Measurements from ENCODE around the gene MTA1.

MTA1 gene

GRCh38 chr14:105480199-105480746 is 60.6 kb downstream of the MTA1 start:
- peaks cover 0 to 6% (median 0%) of the 10 kb centered on the region in 4 experiments for H3K36me3 ChIP-seq (ENCODE audit: control insufficient read depth in 4 of 4, insufficient read depth in 4 of 4, low read length in 3 of 4)
- H3K27ac ChIP-seq (ENCODE audit: insufficient read depth in 1 of 2, low read depth in 1 of 2, low read length in 2 of 2, poor library complexity in 1 of 2, severe bottlenecking in 2 of 2) = peak overlapping the region in 1 of 2 experiments; percentile 97
- DNase-seq = no peak
- H3K27me3 ChIP-seq (replicated peaks in 2 of 5; ENCODE audit: control insufficient read depth in 4 of 5, insufficient read depth in 5 of 5, low read length in 4 of 5) = peaks cover 0 to 58% (median 19%) of the 10 kb centered on the region in 5 experiments
- ChIA-PET POLR2A (interaction anchor here (2.2 kb wide), 1 partner anchor 10 kb away, joined by 23 read pairs; the partner anchor contains the start of gene TEDC1), CTCF (interaction anchor here (0.7 to 7.4 kb wide), 13 partner anchors 9 to 139 kb away, joined by 3 to 77 read pairs (median 4); no protein-coding TSS in a partner anchor)
- no peaks in the 10 kb centered on the region for H3K9me3 ChIP-seq (ENCODE audit: control extremely low read depth in 1 of 5, control insufficient read depth in 4 of 5, insufficient read depth in 2 of 5, low read depth in 1 of 5, low read length in 4 of 5)
- H3K4me3 ChIP-seq (ENCODE audit: control insufficient read depth in 1 of 7, extremely low read depth in 1 of 7, insufficient read depth in 4 of 7, low read depth in 2 of 7, low read length in 6 of 7) = peak overlapping the region in 3 of 7 experiments; percentile 64 to 78 (median 67)
- peaks cover 0 to 88% (median 55%) of the 10 kb centered on the region in 4 experiments for H3K4me1 ChIP-seq (ENCODE audit: control extremely low read depth in 1 of 4, control insufficient read depth in 4 of 4, insufficient read depth in 4 of 4, low read length in 3 of 4)
- WGBS (ENCODE audit: insufficient coverage) = 52% methylated on average over 12 of the region's 15 CpGs

- H3K27me3 ChIP-seq (replicated peaks in 2 of 5; ENCODE audit: control insufficient read depth in 4 of 5, insufficient read depth in 5 of 5, low read length in 4 of 5) = peaks cover 0 to 58% (median 21%) of the 10 kb centered on the region in 5 experiments
- peak; percentile 89 to 93 (median 90) for DNase-seq
- ChIA-PET CTCF (interaction anchor here (0.7 to 7.4 kb wide), 17 partner anchors 9 to 139 kb away, joined by 3 to 77 read pairs (median 4); no protein-coding TSS in a partner anchor), POLR2A (interaction anchor here (0.7 to 2.2 kb wide), 3 partner anchors 9 to 337 kb away, joined by 4 to 23 read pairs (median 7); partner anchors contain the start of gene TEDC1)
- peaks cover 0 to 89% (median 57%) of the 10 kb centered on the region in 4 experiments for H3K4me1 ChIP-seq (ENCODE audit: control extremely low read depth in 1 of 4, control insufficient read depth in 4 of 4, insufficient read depth in 4 of 4, low read length in 3 of 4)
- peak overlapping the region; percentile 23 to 78 (median 53) for H3K4me3 ChIP-seq (ENCODE audit: control insufficient read depth in 1 of 7, extremely low read depth in 1 of 7, insufficient read depth in 4 of 7, low read depth in 2 of 7, low read length in 6 of 7)
- peaks cover 0 to 6% (median 0%) of the 10 kb centered on the region in 4 experiments for H3K36me3 ChIP-seq (ENCODE audit: control insufficient read depth in 4 of 4, insufficient read depth in 4 of 4, low read length in 3 of 4)
- under 1% methylated on average over 27 of the region's 35 CpGs for WGBS (ENCODE audit: insufficient coverage)
- no peaks in the 10 kb centered on the region for H3K9me3 ChIP-seq (ENCODE audit: control extremely low read depth in 1 of 5, control insufficient read depth in 4 of 5, insufficient read depth in 2 of 5, low read depth in 1 of 5, low read length in 4 of 5)
- peak overlapping the region; percentile 93 to 97 for H3K27ac ChIP-seq (ENCODE audit: insufficient read depth in 1 of 2, low read depth in 1 of 2, low read length in 2 of 2, poor library complexity in 1 of 2, severe bottlenecking in 2 of 2)
These were observed 61.5 kb downstream of the MTA1 start for GRCh38 chr14:105480807-105481801.

GRCh38 chr14:105481886-105482457 is 62.3 kb downstream of the MTA1 start:
- Histone ChIP-seq H3K4me1 (ENCODE audit: control extremely low read depth in 1 of 4, control insufficient read depth in 4 of 4, insufficient read depth in 4 of 4, low read length in 3 of 4) (peaks cover 0 to 90% (median 61%) of the 10 kb centered on the region in 4 experiments), H3K9me3 (ENCODE audit: control extremely low read depth in 1 of 5, control insufficient read depth in 4 of 5, insufficient read depth in 2 of 5, low read depth in 1 of 5, low read length in 4 of 5) (no peaks in the 10 kb centered on the region), H3K4me3 (ENCODE audit: control insufficient read depth in 1 of 7, extremely low read depth in 1 of 7, insufficient read depth in 4 of 7, low read depth in 2 of 7, low read length in 6 of 7) (peak overlapping the region in 5 of 7 experiments; percentile 19 to 78 (median 36)), H3K36me3 (ENCODE audit: control insufficient read depth in 4 of 4, insufficient read depth in 4 of 4, low read length in 3 of 4) (peaks cover 0 to 6% (median 0%) of the 10 kb centered on the region in 4 experiments), H3K27me3 (replicated peaks in 2 of 5; ENCODE audit: control insufficient read depth in 4 of 5, insufficient read depth in 5 of 5, low read length in 4 of 5) (peaks cover 0 to 58% (median 13%) of the 10 kb centered on the region in 5 experiments), H3K27ac (ENCODE audit: insufficient read depth in 1 of 2, low read depth in 1 of 2, low read length in 2 of 2, poor library complexity in 1 of 2, severe bottlenecking in 2 of 2) (peak overlapping the region; percentile 93 to 97)
- 8% methylated on average over 4 of the region's 18 CpGs for WGBS (ENCODE audit: insufficient coverage)
- CTCF ChIA-PET = interaction anchor here (0.9 to 7.4 kb wide), 12 partner anchors 8 to 117 kb away, joined by 3 to 77 read pairs (median 9); no protein-coding TSS in a partner anchor
- POLR2A ChIA-PET = interaction anchor here (1.5 to 2.2 kb wide), 2 partner anchors 9 to 10 kb away, joined by 7 to 23 read pairs; partner anchors contain the start of gene TEDC1
- DNase-seq = peak; percentile 98 to 99 (median 99)

GRCh38 chr14:105482486-105483110 is 63.0 kb downstream of the MTA1 start:
- H3K27me3 ChIP-seq (replicated peaks in 2 of 5; ENCODE audit: control insufficient read depth in 4 of 5, insufficient read depth in 5 of 5, low read length in 4 of 5) = peaks cover 0 to 58% (median 11%) of the 10 kb centered on the region in 5 experiments
- H3K4me1 ChIP-seq (ENCODE audit: control extremely low read depth in 1 of 4, control insufficient read depth in 4 of 4, insufficient read depth in 4 of 4, low read length in 3 of 4) = peaks cover 0 to 91% (median 65%) of the 10 kb centered on the region in 4 experiments
- peaks cover 0 to 6% (median 0%) of the 10 kb centered on the region in 4 experiments for H3K36me3 ChIP-seq (ENCODE audit: control insufficient read depth in 4 of 4, insufficient read depth in 4 of 4, low read length in 3 of 4)
- ChIA-PET CTCF (interaction anchor here (0.9 to 7.4 kb wide), 11 partner anchors 7 to 111 kb away, joined by 3 to 77 read pairs (median 9); no protein-coding TSS in a partner anchor), POLR2A (interaction anchor here (1.5 to 2.2 kb wide), 2 partner anchors 8 to 11 kb away, joined by 7 to 23 read pairs; partner anchors contain the start of gene TEDC1)
- peak overlapping the region in 2 of 7 experiments; percentile 36 to 57 for H3K4me3 ChIP-seq (ENCODE audit: control insufficient read depth in 1 of 7, extremely low read depth in 1 of 7, insufficient read depth in 4 of 7, low read depth in 2 of 7, low read length in 6 of 7)
- no peak for DNase-seq
- 88% methylated on average over 13 of the region's 18 CpGs for WGBS (ENCODE audit: insufficient coverage)
- H3K9me3 ChIP-seq (ENCODE audit: control extremely low read depth in 1 of 5, control insufficient read depth in 4 of 5, insufficient read depth in 2 of 5, low read depth in 1 of 5, low read length in 4 of 5) = no peaks in the 10 kb centered on the region
- peak overlapping the region; percentile 93 to 97 for H3K27ac ChIP-seq (ENCODE audit: insufficient read depth in 1 of 2, low read depth in 1 of 2, low read length in 2 of 2, poor library complexity in 1 of 2, severe bottlenecking in 2 of 2)

DNA sequence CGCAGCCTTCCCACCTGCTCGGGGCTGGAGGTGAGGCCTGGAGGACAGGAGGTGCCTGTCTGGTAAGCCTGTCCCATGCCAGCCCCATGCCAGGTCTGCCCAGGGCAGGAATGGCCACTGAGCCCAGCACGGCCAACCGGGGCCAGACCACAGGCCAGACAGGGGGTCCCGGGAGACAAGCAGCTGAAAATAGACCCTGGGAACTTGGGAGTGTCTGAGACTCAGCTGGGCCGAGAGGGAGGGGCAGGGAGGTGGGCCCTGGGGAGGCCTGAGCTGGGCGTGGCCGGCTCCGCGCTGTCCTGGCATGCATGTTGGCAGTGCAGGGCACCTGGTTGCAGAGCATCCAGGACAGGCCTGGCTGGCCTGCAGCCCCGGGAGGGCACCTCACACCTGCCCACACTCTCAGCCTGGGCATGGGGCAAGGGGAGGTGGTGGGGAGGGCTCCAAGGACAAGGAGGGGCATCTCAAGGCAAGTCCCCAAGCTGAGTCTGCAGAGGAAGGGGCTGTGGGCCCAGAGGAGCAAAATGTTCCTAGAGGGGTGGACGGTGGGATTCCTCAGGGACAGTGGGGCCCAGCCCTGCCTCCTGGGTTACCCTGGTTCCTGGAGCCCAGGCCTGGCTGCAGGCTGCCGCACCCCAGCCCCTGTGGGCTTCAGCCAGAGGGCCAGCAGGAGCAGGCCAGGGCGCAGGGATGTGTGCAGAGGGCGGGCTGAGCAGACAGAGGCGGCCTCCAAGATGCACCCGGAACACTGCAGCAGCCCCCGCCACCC is 63.9 kb downstream of the MTA1 start:
- ChIA-PET POLR2A (interaction anchor here (1.0 kb wide), 1 partner anchor 9 kb away, joined by 3 read pairs; no protein-coding TSS in a partner anchor), CTCF (interaction anchor here (1.2 to 7.4 kb wide), 7 partner anchors 9 to 65 kb away, joined by 3 to 77 read pairs (median 11); no protein-coding TSS in a partner anchor)
- H3K36me3 ChIP-seq (ENCODE audit: control insufficient read depth in 4 of 4, insufficient read depth in 4 of 4, low read length in 3 of 4) = peaks cover 0 to 6% (median 0%) of the 10 kb centered on the region in 4 experiments
- no peak for DNase-seq
- WGBS (ENCODE audit: insufficient coverage) = 90% methylated on average over 13 of the region's 18 CpGs
- H3K4me1 ChIP-seq (ENCODE audit: control extremely low read depth in 1 of 4, control insufficient read depth in 4 of 4, insufficient read depth in 4 of 4, low read length in 3 of 4) = peaks cover 0 to 93% (median 69%) of the 10 kb centered on the region in 4 experiments
- H3K27ac ChIP-seq (ENCODE audit: insufficient read depth in 1 of 2, low read depth in 1 of 2, low read length in 2 of 2, poor library complexity in 1 of 2, severe bottlenecking in 2 of 2) = peak overlapping the region in 1 of 2 experiments; percentile 97
- peaks cover 0 to 56% (median 11%) of the 10 kb centered on the region in 5 experiments for H3K27me3 ChIP-seq (replicated peaks in 2 of 5; ENCODE audit: control insufficient read depth in 4 of 5, insufficient read depth in 5 of 5, low read length in 4 of 5)
- H3K9me3 ChIP-seq (ENCODE audit: control extremely low read depth in 1 of 5, control insufficient read depth in 4 of 5, insufficient read depth in 2 of 5, low read depth in 1 of 5, low read length in 4 of 5) = no peaks in the 10 kb centered on the region
- H3K4me3 ChIP-seq (ENCODE audit: control insufficient read depth in 1 of 7, extremely low read depth in 1 of 7, insufficient read depth in 4 of 7, low read depth in 2 of 7, low read length in 6 of 7) = no peak overlapping the region

Data from common myeloid progenitor, CD34-positive (primary cell).